C4-2B (cell line): Measurements from ENCODE around the gene TRIM4.

Experiments used
- CTCF ChIP-seq: fragments of 450-650 bp; conservative IDR thresholded peaks from 2 replicates; pipeline ENCODE4 v1.5.1; 2017; ENCODE audit warnings: mild to moderate bottlenecking
- ZFX ChIP-seq: fragments of 450-650 bp; IDR thresholded peaks from 2 replicates; pipeline ENCODE4 v1.6.1; 2017

- TF ChIP-seq CTCF (no peak), ZFX (no peak)
These were observed 38.0 kb downstream of the TRIM4 start for GRCh38 chr7:99881370-99881769.
